OCI-LY3 (cell line): ENCODE data around the gene ADAD2.

Experiments
- H2AFZ ChIP-seq: fragments of 200-600, 300-600 bp; shearing (Covaris generic); 2 replicates; pipeline ENCODE4 v1.6.0; 2014; ENCODE audit warnings: antibody characterized with exemption, low read depth, low read length
- H3K27ac ChIP-seq: fragments of 200-600, 300-600 bp; sonication (generic); 2 replicates; pipeline ENCODE4 v1.5.1; 2014; ENCODE audit warnings: mild to moderate bottlenecking, low read length, moderate library complexity, mixed read lengths
- H3K27me3 ChIP-seq: fragments of 200-600, 300-600 bp; sonication (generic); 2 replicates; pipeline ENCODE4 v1.6.1; 2014; ENCODE audit warnings: low read depth, low read length, mixed read lengths
- H3K36me3 ChIP-seq: fragments of 200-600, 300-600 bp; sonication (generic); replicated peaks from 2 replicates; pipeline ENCODE3; 2014; ENCODE audit warnings: low read depth, low read length, mixed read lengths
- H3K4me1 ChIP-seq: fragments of 300-600, 200-600 bp; sonication (generic); 2 replicates; pipeline ENCODE4 v1.6.1; 2014; ENCODE audit warnings: low read length, mixed read lengths
- H3K4me2 ChIP-seq: fragments of 200-600, 300-600 bp; sonication (generic); 2 replicates; pipeline ENCODE4 v1.6.1; 2014; ENCODE audit warnings: low read length, mixed read lengths
- H3K4me3 ChIP-seq: fragments of 300-600, 200-600 bp; sonication (generic); 2 replicates; pipeline ENCODE4 v1.5.1; 2014; ENCODE audit warnings: antibody characterized with exemption, mild to moderate bottlenecking, low read length, moderate library complexity
- H3K79me2 ChIP-seq: fragments of 300-600, 200-600 bp; shearing (Covaris generic); 2 replicates; pipeline ENCODE4 v1.6.1; 2014; ENCODE audit warnings: mild to moderate bottlenecking, low read length, mixed read lengths
- H3K9ac ChIP-seq: fragments of 300-600, 200-600 bp; shearing (Covaris generic); 2 replicates; pipeline ENCODE4 v1.6.0; 2014; ENCODE audit warnings: mild to moderate bottlenecking, low read length, moderate library complexity
- H3K9me3 ChIP-seq: fragments of 200-600, 300-600 bp; shearing (Covaris generic); 2 replicates; pipeline ENCODE4 v1.6.1; 2014; ENCODE audit warnings: low read length, mixed read lengths; ENCODE audit not compliant: insufficient read depth
- H4K20me1 ChIP-seq: fragments of 200-600, 300-600 bp; sonication (generic); 2 replicates; pipeline ENCODE4 v1.6.1; 2016; ENCODE audit warnings: low read length, mixed read lengths; ENCODE audit not compliant: insufficient read depth
- EZH2phosphoT487 ChIP-seq: fragments of 200-600 bp; shearing (Covaris generic); IDR thresholded peaks from 2 replicates; pipeline ENCODE4 v1.6.1; 2018; ENCODE audit warnings: antibody characterized with exemption, mixed run types, low read depth
- TF ChIP-seq, protein P1 (sequence below): fragments of 200-600, 300-600 bp; sonication (generic); IDR thresholded peaks from 2 replicates; pipeline ENCODE4 v1.5.1; 2014; ENCODE audit warnings: antibody characterized with exemption, low read length, low read depth

ADAD2 gene

DNA sequence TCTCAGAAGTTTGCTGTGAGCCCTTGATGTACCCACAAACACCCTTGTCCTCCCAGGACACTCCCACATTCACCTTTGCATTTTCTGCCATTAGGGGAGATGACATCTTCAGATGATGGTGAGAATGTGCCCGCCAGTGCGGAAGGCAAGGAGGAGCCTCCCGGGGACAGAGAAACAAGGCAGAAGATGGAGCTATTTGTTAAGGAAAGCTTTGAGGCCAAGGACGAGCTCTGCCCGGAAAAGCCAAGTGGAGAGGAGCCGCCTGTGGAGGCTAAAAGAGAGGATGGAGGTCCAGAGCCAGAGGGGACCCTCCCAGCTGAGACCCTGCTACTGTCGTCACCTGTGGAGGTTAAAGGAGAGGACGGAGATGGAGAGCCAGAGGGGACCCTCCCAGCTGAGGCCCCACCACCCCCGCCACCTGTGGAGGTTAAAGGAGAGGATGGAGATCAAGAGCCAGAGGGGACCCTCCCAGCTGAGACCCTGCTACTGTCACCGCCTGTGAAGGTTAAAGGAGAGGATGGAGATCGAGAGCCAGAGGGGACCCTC is 21.1 kb upstream of the ADAD2 start:
- Histone ChIP-seq H3K27ac (no peak overlapping the region), H3K27me3 (peaks cover 28% of the 10 kb centered on the region), H3K9me3 (no peaks in the 10 kb centered on the region), H3K4me1 (no peaks in the 10 kb centered on the region), H3K36me3 (no peaks in the 10 kb centered on the region), H4K20me1 (no peaks in the 10 kb centered on the region), H3K4me3 (no peak overlapping the region), H3K79me2 (no peaks in the 10 kb centered on the region), H2AFZ (no peak overlapping the region), H3K9ac (no peak overlapping the region), H3K4me2 (no peak overlapping the region)
- TF ChIP-seq, protein P1, sequence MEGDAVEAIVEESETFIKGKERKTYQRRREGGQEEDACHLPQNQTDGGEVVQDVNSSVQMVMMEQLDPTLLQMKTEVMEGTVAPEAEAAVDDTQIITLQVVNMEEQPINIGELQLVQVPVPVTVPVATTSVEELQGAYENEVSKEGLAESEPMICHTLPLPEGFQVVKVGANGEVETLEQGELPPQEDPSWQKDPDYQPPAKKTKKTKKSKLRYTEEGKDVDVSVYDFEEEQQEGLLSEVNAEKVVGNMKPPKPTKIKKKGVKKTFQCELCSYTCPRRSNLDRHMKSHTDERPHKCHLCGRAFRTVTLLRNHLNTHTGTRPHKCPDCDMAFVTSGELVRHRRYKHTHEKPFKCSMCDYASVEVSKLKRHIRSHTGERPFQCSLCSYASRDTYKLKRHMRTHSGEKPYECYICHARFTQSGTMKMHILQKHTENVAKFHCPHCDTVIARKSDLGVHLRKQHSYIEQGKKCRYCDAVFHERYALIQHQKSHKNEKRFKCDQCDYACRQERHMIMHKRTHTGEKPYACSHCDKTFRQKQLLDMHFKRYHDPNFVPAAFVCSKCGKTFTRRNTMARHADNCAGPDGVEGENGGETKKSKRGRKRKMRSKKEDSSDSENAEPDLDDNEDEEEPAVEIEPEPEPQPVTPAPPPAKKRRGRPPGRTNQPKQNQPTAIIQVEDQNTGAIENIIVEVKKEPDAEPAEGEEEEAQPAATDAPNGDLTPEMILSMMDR: no peak
- TF ChIP-seq EZH2phosphoT487: no peak

DNA sequence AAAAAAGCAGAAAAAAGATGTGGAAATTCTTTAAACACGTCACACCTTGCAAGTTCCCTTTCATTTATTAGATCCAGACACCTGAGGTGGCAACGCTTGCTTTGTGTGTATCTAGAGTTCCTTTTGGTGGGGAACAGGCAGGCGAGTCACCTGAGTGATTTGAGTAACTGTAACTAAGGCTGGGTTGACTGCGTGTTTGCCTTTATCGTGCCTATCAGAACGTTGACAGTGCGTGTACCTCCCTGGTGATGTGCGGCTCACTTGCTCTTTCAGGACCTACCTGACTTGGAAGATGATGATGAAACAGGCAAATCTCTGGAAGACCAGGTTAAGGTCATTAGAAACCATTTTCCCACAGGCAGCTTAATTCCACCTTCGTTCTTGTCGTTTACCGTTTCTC is 16.6 kb upstream of the ADAD2 start:
- no peak overlapping the region for H3K4me3 ChIP-seq
- no peak overlapping the region for H3K9ac ChIP-seq
- H3K9me3 ChIP-seq: no peaks in the 10 kb centered on the region
- H3K4me2 ChIP-seq: no peak overlapping the region
- peaks cover 5% of the 10 kb centered on the region for H3K27me3 ChIP-seq
- H3K27ac ChIP-seq: no peak overlapping the region
- no peak overlapping the region for H2AFZ ChIP-seq
- TF ChIP-seq, protein P1: no peak
- TF ChIP-seq EZH2phosphoT487: no peak
- H4K20me1 ChIP-seq: no peaks in the 10 kb centered on the region
- H3K4me1 ChIP-seq: 0 out of 2 replicates have a peak, but pooled peaks cover 2% of the 10 kb centered on the region
- no peaks in the 10 kb centered on the region for H3K79me2 ChIP-seq
- H3K36me3 ChIP-seq: no peaks in the 10 kb centered on the region

- H3K4me3 ChIP-seq: peak overlapping the region; percentile 28; the same call in 1 of the 2 replicates
- H3K4me2 ChIP-seq: peak overlapping the region; percentile 42
Measured at GRCh38 chr16:84175350-84176081, 15.4 kb upstream of the ADAD2 start.

More at GRCh38 chr16:84175350-84176081, 15.4 kb upstream of the ADAD2 start:
- Histone ChIP-seq H4K20me1 (no peaks in the 10 kb centered on the region), H3K27me3 (peaks cover 5% of the 10 kb centered on the region; the same call in 1 of the 2 replicates), H3K9me3 (no peaks in the 10 kb centered on the region), H2AFZ (no peak overlapping the region), H3K79me2 (no peaks in the 10 kb centered on the region), H3K4me1 (0 out of 2 replicates have a peak, but pooled peaks cover 2% of the 10 kb centered on the region), H3K27ac (no peak overlapping the region), H3K9ac (no peak overlapping the region), H3K36me3 (no peaks in the 10 kb centered on the region)
- TF ChIP-seq, protein P1: peak; percentile 60
- TF ChIP-seq EZH2phosphoT487: no peak
